Measurements from ENCODE around the gene SQSTM1. TPM values are rescaled to one million over a fixed set of nuclear protein-coding genes. Genes with fewer than 3 reads are reported as not detected.

SQSTM1 gene
- total RNA-seq, 2 experiments from 2014 or later: 105 to 123 TPM

GRCh38 chr5:179879003-179879689 lies 58.4 kb downstream of the SQSTM1 start:
- Mint-ChIP-seq H3K27ac (no peak overlapping the region), H3K27me3 (no peaks in the 10 kb centered on the region), H3K9me3 (peaks cover 8% of the 10 kb centered on the region), H3K4me1 (ENCODE audit: low read depth) (no peaks in the 10 kb centered on the region), H3K36me3 (ENCODE audit: low read depth) (peaks cover 28% of the 10 kb centered on the region), H3K4me3 (no peak overlapping the region)
- TF ChIP-seq, protein P1, sequence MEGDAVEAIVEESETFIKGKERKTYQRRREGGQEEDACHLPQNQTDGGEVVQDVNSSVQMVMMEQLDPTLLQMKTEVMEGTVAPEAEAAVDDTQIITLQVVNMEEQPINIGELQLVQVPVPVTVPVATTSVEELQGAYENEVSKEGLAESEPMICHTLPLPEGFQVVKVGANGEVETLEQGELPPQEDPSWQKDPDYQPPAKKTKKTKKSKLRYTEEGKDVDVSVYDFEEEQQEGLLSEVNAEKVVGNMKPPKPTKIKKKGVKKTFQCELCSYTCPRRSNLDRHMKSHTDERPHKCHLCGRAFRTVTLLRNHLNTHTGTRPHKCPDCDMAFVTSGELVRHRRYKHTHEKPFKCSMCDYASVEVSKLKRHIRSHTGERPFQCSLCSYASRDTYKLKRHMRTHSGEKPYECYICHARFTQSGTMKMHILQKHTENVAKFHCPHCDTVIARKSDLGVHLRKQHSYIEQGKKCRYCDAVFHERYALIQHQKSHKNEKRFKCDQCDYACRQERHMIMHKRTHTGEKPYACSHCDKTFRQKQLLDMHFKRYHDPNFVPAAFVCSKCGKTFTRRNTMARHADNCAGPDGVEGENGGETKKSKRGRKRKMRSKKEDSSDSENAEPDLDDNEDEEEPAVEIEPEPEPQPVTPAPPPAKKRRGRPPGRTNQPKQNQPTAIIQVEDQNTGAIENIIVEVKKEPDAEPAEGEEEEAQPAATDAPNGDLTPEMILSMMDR (IDR thresholded peaks at IDR 0.05): no peak
- DNase-seq: no peak
- ChIA-PET CTCF (interaction anchor here (1.0 kb wide), 1 partner anchor 26 kb away, joined by 3 read pairs; no protein-coding TSS in a partner anchor), POLR2A (interaction anchor here (0.9 kb wide), 1 partner anchor 8 kb away, joined by 3 read pairs; no protein-coding TSS in a partner anchor)
- intact Hi-C loops (cut with micrococcal nuclease): no loop called here
- ATAC-seq: no peak

GRCh38 chr5:179879690-179880010 lies 58.9 kb downstream of the SQSTM1 start:
- ChIA-PET POLR2A (interaction anchor here (0.9 kb wide), 1 partner anchor 8 kb away, joined by 3 read pairs; no protein-coding TSS in a partner anchor), CTCF (no interaction called here)
- Mint-ChIP-seq H3K4me1 (ENCODE audit: low read depth) (no peaks in the 10 kb centered on the region), H3K36me3 (ENCODE audit: low read depth) (peaks cover 33% of the 10 kb centered on the region), H3K27me3 (no peaks in the 10 kb centered on the region), H3K9me3 (peaks cover 10% of the 10 kb centered on the region), H3K27ac (no peak overlapping the region), H3K4me3 (no peak overlapping the region)
- ATAC-seq: no peak
- DNase-seq: no peak
- TF ChIP-seq, protein P1 (IDR thresholded peaks at IDR 0.05): no peak
- intact Hi-C loops (cut with micrococcal nuclease): no loop called here

GRCh38 chr5:179880066-179880650 lies 59.5 kb downstream of the SQSTM1 start:
- intact Hi-C loops (cut with micrococcal nuclease): no loop called here

DNA sequence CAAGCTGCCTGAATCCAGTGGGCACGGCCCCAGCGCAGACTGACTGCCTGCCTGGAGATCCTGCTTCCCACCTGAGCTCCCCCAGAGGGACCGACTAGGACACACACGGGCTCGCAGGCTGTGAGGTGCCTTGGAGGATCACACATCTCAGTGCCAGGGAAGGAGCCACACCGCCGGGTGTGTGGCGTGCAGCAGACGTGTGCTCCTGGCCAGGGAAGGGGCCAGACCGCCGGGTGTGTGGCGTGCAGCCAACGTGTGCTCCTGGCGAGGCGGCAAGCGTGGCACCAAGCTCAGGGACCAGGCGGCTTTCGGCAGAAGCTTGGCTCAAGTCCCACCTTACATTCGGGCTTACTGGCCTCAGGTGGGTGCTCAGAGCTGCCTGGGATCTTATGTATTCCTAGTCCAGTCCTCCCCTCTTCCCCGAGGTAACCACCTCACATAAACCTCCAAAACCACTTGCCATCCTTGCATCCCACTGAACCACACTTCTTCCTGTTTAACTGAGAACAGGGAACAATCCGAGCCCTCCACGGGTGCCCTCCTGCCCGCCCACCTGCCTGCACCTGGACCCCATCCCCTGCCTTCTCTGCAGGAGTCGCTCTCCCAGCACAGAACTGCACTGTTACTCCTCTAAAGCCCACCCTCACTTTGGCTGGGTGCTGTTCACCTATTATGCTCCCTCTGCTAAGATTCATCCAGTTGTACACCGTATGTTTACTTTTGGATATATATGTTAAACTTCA lies 60.3 kb downstream of the SQSTM1 start:
- CTCF ChIA-PET: interaction anchor here (0.9 to 1.5 kb wide), 2 partner anchors 28 to 118 kb away, joined by 3 to 4 read pairs; no protein-coding TSS in a partner anchor
- H3K4me1 Mint-ChIP-seq (ENCODE audit: low read depth): no peaks in the 10 kb centered on the region
- no peak overlapping the region for H3K27ac Mint-ChIP-seq
- peaks cover 38% of the 10 kb centered on the region for H3K36me3 Mint-ChIP-seq (ENCODE audit: low read depth)
- TF ChIP-seq, protein P1 (IDR thresholded peaks at IDR 0.05): no peak
- POLR2A ChIA-PET: interaction anchor here (0.6 kb wide), 2 partner anchors 17 to 165 kb away, joined by 3 read pairs; no protein-coding TSS in a partner anchor
- H3K27me3 Mint-ChIP-seq: no peaks in the 10 kb centered on the region
- DNase-seq (no peak), ATAC-seq (no peak)
- H3K4me3 Mint-ChIP-seq: no peak overlapping the region
- peaks cover 16% of the 10 kb centered on the region for H3K9me3 Mint-ChIP-seq
- intact Hi-C loops (cut with micrococcal nuclease): no loop called here

More at GRCh38 chr5:179880066-179880650, 59.5 kb downstream of the SQSTM1 start:
- POLR2A ChIA-PET: interaction anchor here (0.9 kb wide), 1 partner anchor 9 kb away, joined by 3 read pairs; no protein-coding TSS in a partner anchor
- Mint-ChIP-seq H3K9me3 (peaks cover 14% of the 10 kb centered on the region), H3K36me3 (ENCODE audit: low read depth) (peaks cover 35% of the 10 kb centered on the region), H3K27ac (no peak overlapping the region), H3K4me3 (no peak overlapping the region), H3K4me1 (ENCODE audit: low read depth) (no peaks in the 10 kb centered on the region), H3K27me3 (no peaks in the 10 kb centered on the region)
- TF ChIP-seq, protein P1 (IDR thresholded peaks at IDR 0.05): no peak
- CTCF ChIA-PET: no interaction called here
- ATAC-seq (no peak), DNase-seq (no peak)

Data from activated CD8-positive, alpha-beta T cell treated with anti-CD3 and anti-CD28 coated beads for 36 hours (primary cell).